Right lung (tissue), 10 donors: ENCODE data around the gene DHRS7. TPM values are rescaled to one million over a fixed set of nuclear protein-coding genes. Genes with fewer than 3 reads are reported as not detected.

Experiments used
- DNase-seq, 2 donors: peaks; one replicate each; pipeline ENCODE4 v3.0.0-alpha.2; 2013
- long read RNA-seq, 8 donors: transcript quantifications; one replicate each; lab custom pipeline, GENCODE V29; 2026
- polyA plus RNA-seq, 5 donors: library from polyadenylated mRNA; unstranded; fragments of 120-200 nt; gene quantifications; one replicate each; pipeline versions ENCODE4 v1.2.1 to v1.2.3, GENCODE V29; 2013; ENCODE audit warnings: inconsistent platforms in 1 of 5, low replicate concordance in 1 of 5; ENCODE audit not compliant: insufficient read length in 5 of 5, insufficient read depth in 1 of 5

Gene DHRS7
- 10 to 100 TPM; 51.5 to 68.9 (median 57.1) TPM for polyA plus RNA-seq
- long read RNA-seq, donor 1, transcript DHRS7-209 (7 exons, 1,322 nt) = major isoform, 28 of 43 reads
- long read RNA-seq, donor 1, transcript DHRS7-206 (2 exons, 563 nt) = minor isoform, 11 of 43 reads
- long read RNA-seq, donor 1, partial matches to known transcripts = 0 of 43 reads
- long read RNA-seq, donor 1, other reads (novel, unspliced or antisense) = 0 of 43 reads
- long read RNA-seq, donor 2, transcript DHRS7-209 (7 exons, 1,322 nt) = major isoform, 22 of 28 reads
- long read RNA-seq, donor 2, partial matches to known transcripts = 0 of 28 reads
- long read RNA-seq, donor 2, other reads (novel, unspliced or antisense) = 0 of 28 reads
- long read RNA-seq, donor 3, transcript DHRS7-209 (7 exons, 1,322 nt) = major isoform, 31 of 53 reads
- long read RNA-seq, donor 3, transcript DHRS7-206 (2 exons, 563 nt) = minor isoform, 9 of 53 reads
- long read RNA-seq, donor 3, partial matches to known transcripts = 11 of 53 reads
- long read RNA-seq, donor 3, other reads (novel, unspliced or antisense) = 0 of 53 reads
- long read RNA-seq, donor 4, transcript DHRS7-206 (2 exons, 563 nt) = minor isoform, 10 of 29 reads
- long read RNA-seq, donor 4, transcript DHRS7-209 (7 exons, 1,322 nt) = major isoform, 18 of 29 reads
- long read RNA-seq, donor 4, partial matches to known transcripts = 0 of 29 reads
- long read RNA-seq, donor 4, other reads (novel, unspliced or antisense) = 0 of 29 reads
- long read RNA-seq, donor 5, transcript DHRS7-209 (7 exons, 1,322 nt) = major isoform, 33 of 45 reads
- long read RNA-seq, donor 5, transcript DHRS7-207 (4 exons, 924 nt) = minor isoform, 6 of 45 reads
- long read RNA-seq, donor 5, transcript DHRS7-206 (2 exons, 563 nt) = minor isoform, 6 of 45 reads
- long read RNA-seq, donor 5, partial matches to known transcripts = 0 of 45 reads
- long read RNA-seq, donor 5, other reads (novel, unspliced or antisense) = 0 of 45 reads
- long read RNA-seq, donor 6, transcript DHRS7-209 (7 exons, 1,322 nt) = major isoform, 45 of 58 reads
- long read RNA-seq, donor 6, transcript DHRS7-206 (2 exons, 563 nt) = minor isoform, 10 of 58 reads
- long read RNA-seq, donor 6, partial matches to known transcripts = 0 of 58 reads
- long read RNA-seq, donor 6, other reads (novel, unspliced or antisense) = 0 of 58 reads
- long read RNA-seq, donor 7, transcript DHRS7-209 (7 exons, 1,322 nt) = major isoform, 38 of 43 reads
- long read RNA-seq, donor 7, partial matches to known transcripts = 0 of 43 reads
- long read RNA-seq, donor 7, other reads (novel, unspliced or antisense) = 0 of 43 reads
- long read RNA-seq, donor 8, transcript DHRS7-209 (7 exons, 1,322 nt) = major isoform, 10 of 14 reads
- long read RNA-seq, donor 8, partial matches to known transcripts = 0 of 14 reads
- long read RNA-seq, donor 8, other reads (novel, unspliced or antisense) = 0 of 14 reads

- peak; percentile 84 to 85 for DNase-seq
Observed at GRCh38 chr14:60164712-60165546, at the start of gene DHRS7. DHRS7 (minus strand) TSS chr14:60165398; CDS start chr14:60165309, 89 bp downstream.

- no peak for DNase-seq
Observed at GRCh38 chr14:60214415-60215126, 49.4 kb upstream of the DHRS7 start.

GRCh38 chr14:60214003-60214402 lies 48.8 kb upstream of the DHRS7 start:
- no peak for DNase-seq

GRCh38 chr14:60212503-60213371 lies 47.5 kb upstream of the DHRS7 start:
- DNase-seq = no peak

- DNase-seq = no peak
Observed at GRCh38 chr14:60211153-60211552, 46.0 kb upstream of the DHRS7 start.

GRCh38 chr14:60210703-60211102 lies 45.5 kb upstream of the DHRS7 start:
- DNase-seq = no peak

GRCh38 chr14:60206837-60207533 lies 41.8 kb upstream of the DHRS7 start:
- no peak for DNase-seq

- no peak for DNase-seq
Observed at GRCh38 chr14:60206249-60206670, 41.1 kb upstream of the DHRS7 start.

GRCh38 chr14:60204843-60205774 lies 39.9 kb upstream of the DHRS7 start:
- DNase-seq = no peak

- no peak for DNase-seq
Observed at GRCh38 chr14:60204104-60204842, 39.1 kb upstream of the DHRS7 start.

- DNase-seq = no peak
Observed at GRCh38 chr14:60199321-60199720, 34.1 kb upstream of the DHRS7 start.

- DNase-seq = no peak
Observed at GRCh38 chr14:60197629-60198303, 32.6 kb upstream of the DHRS7 start.

GRCh38 chr14:60196291-60196690 lies 31.1 kb upstream of the DHRS7 start:
- DNase-seq = no peak

GRCh38 chr14:60195179-60195810 lies 30.1 kb upstream of the DHRS7 start:
- DNase-seq = no peak
